Measurements from ENCODE around the gene ELAVL1.

- TF ChIP-seq CTCF (conservative IDR thresholded peaks at IDR 0.05 in 1 of 2, IDR thresholded peaks at IDR 0.05 in 1 of 2; ENCODE audit: extremely low read depth in 1 of 2, insufficient read depth in 1 of 2, low read depth in 1 of 2, low read length in 2 of 2) = no peak
- TF ChIP-seq EZH2 (IDR thresholded peaks at IDR 0.05; ENCODE audit: borderline replicate concordance, low read length) = no peak
Observed at GRCh38 chr19:7962644-7963268, 42.7 kb downstream of the ELAVL1 start.
